GM18907 (cell line): ENCODE results near the gene INMT.
"Not testable (repeated sequence)": the region's sequence is repeated elsewhere in the genome, so short reads cannot be mapped to it uniquely, and the experiment has no call there.

ENCODE experiments used
- ATAC-seq: cut with Tn5 transposase; IDR thresholded peaks from one replicate; pipeline ENCODE4 v1.9.1; 2021; ENCODE audit warnings: mild to moderate bottlenecking, moderate library complexity; ENCODE audit not compliant: unreplicated experiment

The INMT gene

DNA sequence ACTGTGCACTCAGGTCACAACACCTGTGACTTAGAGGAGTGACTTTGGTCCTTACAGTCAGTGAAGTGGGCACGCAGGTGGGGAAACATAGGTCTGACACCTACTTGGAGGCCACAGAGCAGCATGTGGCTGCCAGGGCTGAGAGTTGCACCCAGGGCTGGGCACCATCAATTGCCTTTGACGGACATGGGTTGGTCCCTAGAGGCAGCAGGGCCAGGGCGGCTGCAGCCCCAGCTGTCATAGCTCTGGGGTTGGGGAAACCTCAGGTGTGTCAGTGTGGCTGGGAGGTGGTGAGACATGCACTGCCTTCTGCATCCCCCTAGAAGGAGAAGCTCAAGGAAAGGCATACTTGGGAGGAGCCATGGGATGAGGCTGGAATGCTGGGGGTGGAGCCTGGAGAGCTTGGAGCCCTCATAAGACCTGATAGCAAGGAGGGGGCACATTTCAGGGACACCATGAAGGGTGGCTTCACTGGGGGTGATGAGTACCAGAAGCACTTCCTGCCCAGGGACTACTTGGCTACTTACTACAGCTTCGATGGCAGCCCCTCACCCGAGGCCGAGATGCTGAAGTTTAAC lies at the start of gene INMT:
INMT (plus strand) TSS at position 440 of the 578 bp plus-strand sequence; CDS start at position 456, 16 bp downstream.
- no peak for ATAC-seq

DNA sequence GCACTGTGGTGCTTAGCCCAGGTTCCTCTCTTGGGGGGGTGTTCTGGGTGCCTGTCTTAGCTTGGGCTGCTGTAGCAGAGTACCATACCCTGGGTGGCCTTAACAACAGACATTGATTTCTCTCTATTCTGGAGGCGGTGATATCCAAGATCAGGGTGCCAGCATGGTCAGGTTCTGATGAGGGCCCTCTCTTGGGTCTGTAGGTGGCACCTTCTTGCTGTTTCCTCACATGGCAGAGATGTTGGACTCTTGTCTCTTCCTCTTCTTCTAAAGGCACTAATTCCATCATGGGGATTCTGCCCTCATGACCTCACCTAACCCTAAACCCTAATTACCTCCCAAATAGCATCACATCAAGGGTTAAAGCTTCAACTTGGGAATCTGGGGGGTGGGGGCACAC lies 49.7 kb upstream of the INMT start:
- no peak for ATAC-seq

DNA sequence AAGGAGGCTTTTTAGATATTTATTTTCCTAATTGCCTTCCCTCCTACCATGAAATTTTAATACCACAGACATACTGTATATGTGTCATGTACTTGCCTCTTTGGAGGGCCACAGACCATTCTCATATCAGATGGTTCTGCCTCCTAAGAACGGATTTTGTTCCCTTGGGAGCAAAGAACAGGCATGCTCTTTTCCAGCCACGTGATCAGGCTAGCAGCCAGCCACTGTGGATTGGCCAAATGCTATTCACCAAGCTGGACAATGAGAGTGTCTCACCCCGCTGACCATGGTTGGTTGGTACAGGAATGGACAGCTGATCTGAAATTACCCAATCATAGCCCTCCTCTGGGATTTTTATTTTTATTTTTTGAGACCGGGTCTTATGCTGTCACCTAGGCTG lies 48.2 kb upstream of the INMT start:
- ATAC-seq: no peak

DNA sequence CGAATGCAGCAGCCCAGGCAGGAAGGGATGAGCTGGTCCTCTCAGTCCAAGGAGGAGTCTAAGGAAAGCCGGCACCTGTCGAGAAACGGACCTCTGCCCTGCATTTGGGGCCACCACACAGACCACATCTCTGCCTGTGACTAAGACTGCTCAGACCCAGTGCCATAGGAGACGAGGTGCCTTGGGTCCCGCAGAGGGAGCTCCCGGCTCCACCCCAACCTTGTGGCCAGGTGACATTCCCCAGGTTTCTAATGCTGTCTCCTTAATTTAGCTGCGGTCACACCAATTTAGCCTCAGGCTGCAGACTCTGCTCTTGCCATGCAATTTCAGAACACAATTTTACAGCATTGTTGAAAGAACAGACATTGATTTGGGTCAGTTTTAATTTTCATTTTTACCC lies 46.9 kb upstream of the INMT start:
- ATAC-seq: no peak

DNA sequence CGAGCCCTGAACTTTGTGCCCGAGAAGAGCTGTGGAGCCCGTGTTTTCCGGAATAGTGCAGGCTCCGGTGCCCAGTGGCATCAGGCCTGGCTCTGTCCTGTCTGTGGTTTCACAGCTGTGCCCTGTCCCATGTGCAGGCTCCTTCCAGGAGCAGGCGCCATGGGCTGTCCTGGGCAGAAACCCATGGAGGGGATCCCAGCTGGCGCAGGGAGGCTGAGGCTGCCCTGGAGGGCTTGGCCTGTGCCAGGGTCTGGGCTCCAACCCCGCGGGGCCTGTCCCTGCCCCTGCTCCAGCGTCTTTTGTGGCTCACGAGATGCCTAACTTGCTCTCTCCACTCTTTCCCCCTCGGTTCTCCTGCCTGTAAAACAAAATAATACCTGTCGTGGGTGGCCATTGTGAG lies 46.3 kb upstream of the INMT start:
- no peak for ATAC-seq

DNA sequence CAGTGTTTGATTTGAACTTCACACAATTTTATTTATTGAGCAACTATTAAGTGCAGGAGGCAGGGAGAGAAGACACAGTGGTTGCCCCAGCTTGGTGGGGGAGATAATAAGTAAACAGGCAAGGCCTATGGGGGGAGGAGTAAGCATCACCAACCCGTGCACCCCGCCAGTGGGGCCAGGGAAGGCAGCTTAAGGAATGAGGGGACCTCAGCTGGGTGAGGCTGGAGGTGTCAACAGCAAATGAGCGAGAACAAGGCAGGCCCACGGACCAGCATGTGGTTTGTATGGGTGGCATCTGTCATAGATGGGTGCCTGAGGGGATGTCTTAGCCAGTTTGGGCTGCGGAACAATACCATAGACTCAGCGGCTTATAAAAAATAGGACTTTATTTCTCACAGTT lies 45.6 kb upstream of the INMT start:
- ATAC-seq: no peak

DNA sequence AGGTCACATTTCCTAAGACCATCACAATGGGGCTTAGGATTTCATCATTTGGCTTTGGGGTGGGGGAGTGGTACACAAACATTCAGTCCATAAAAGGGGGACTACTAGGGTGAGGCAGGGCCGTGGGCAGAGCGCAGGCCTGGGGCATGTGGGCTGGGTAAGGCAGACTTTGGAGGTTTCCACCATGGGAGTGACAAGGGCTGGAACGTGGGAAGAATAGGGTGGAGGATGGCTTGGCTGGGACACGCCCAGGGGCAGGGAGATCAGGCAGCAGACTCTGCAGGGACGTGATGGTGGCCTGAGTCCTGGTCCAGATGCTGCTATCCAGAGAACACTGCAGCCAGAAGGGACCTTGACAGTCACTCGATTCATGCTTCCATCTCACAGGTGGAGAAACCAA lies 45.0 kb upstream of the INMT start:
- no peak for ATAC-seq

DNA sequence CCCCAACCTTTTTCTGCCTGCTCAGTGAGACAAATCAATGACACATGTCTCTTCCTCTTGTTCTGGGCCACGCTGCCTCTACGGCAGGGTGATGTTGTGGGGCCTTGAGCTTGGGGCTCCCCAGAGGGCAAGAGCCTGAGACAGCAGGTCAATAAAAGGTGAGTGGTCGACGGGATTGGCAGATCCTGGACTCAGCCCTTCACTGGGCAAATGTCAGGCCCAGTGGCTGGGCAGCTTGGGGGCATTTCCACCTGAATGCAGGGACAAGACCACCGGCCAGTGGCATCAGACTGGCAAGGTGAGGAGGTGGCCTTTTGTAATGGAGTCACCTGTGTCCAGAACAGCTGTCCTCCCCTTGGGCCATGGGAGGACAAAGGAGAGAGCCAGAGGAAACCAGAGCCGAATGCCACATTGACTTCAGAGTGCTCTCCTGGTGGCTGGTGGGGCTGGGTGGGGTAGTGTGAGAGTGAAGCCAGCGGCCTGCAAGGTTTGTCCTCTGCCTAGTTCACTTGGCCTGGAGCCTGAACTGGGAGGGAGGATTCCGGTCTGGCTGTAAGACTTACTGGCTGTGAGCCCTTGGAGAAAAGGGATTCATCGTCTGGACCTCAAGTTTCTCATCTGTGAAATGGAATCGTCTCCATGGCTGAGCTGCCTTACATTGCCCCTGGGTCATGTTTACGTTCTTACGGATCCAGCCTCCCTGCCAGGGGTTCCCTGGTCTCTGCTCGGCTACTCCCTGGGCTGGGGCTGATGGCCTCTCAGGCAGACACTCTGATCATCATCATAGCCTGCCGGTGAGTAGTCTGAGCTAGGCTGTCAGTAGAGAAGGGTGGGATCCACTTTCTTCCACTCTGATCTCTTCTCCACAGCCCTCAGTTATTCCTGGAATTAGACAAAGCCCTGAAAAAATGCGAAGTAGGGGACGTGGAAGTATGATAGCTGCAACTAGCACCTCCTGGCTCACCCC lies 44.3 kb upstream of the INMT start:
- no peak for ATAC-seq

DNA sequence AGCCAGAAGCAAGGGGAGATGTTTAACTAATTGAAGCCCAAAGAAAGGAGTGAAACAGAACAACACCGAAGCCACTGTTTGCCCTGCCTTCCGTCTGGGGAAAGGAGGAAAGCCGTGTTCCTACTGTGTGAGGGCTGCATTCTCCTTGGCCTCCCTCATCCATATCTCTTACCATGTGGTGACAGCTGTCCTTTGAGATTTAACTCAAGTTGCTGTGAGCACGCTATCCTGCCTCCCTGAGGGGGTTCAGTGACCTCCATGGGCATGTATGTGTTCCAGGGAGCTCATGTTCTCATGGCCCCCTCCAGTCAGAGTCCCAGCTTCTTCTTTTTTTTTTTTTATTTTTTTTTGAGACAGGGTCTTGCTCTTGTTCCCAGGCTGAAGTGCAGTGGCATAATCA lies 43.5 kb upstream of the INMT start:
- no peak for ATAC-seq

DNA sequence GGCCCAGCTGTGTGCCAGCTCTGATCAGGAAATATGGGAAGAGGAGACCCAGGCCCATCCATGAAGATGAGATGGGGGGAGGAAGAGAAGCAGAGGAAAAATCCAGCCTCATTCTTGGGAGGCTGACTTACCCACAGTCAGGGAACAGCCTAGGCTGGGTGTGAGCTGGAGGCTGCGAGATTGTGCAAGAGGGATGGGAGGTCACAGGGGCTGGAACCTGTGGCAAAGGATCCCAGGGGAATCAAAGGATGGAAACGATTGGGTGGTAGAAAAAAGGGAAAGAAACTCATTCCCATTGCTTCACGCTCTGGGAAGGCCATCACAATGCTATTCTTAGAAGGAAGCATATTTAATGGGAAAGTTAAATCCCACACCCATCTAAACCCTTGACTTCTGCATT lies 43.0 kb upstream of the INMT start:
- no peak for ATAC-seq

DNA sequence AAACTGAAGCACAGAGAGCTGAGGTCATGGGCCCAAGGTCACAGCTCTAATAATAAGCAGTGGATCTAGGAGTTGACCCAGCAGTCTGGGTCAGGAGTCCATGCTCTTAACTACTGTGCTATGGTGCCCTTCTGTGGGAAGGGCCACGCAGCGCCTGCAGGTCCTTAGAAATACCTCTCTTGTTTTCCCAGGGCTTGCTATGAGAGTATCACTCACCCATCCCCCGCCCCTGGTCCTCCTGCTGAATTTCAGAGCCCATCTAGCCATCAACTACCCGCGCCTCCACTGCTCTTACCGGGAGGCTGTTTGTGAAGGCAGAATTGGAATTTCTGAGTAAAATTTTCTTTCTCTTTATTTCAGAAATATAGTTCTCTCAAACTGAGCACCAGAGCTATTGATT lies 42.4 kb upstream of the INMT start:
- ATAC-seq: no peak

DNA sequence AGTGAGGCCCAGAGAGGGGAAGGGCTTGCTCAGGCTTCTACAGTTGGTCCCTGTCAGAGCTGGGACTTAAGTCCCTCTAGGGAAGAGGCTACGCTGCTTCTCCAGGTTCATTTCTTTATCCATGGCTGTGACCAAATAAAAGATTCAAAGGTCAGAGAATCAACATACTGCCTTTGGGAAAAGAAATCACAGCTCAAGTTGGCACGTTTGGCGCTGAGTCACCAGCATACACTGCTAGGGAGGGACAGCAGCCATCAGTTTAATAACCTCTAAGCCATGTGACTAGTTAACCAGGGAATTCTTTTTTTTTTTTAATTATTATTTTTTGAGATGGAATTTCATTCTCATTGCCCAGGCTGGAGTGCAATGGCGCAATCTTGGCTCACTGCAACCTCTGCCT lies 41.3 kb upstream of the INMT start:
- no peak for ATAC-seq

DNA sequence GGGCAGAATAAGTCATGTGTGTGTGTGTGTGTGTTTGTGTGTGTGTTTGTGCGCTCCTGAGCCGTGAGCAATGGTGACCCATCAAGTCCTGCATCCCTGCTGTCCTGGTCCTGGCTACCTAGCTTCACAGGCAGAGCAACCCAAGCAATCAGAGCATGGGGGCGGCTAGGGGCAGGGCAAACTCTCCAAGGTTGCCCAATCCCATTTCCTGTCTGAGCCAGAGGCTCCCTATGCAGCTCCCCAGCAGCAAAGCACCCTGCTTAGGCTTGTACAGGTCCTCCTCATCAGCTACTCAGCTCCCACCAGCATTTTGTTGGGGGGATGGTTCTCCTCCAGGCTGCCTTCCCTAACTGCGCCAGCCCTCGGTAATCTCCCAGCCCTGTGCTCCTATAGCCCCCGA lies 38.5 kb upstream of the INMT start:
- ATAC-seq: no peak

DNA sequence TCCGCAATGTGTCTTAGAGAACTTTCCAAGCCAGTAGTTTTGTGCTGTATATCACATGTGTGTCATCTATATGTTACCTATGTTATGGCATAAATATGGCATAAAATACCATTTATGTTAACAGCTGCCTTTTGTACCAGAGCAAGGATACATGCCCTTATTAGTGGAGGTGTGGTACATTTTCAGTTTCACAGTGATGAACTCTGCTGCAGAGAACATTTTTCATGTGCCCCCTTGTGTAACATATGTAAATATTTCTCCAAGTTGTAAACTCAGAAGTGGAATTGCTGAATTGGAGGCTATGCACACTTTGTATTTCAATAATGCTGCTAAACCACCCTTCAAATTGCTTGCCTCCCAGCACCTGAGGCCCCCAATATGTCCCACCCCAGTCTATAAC lies 37.8 kb upstream of the INMT start:
- ATAC-seq: no peak

DNA sequence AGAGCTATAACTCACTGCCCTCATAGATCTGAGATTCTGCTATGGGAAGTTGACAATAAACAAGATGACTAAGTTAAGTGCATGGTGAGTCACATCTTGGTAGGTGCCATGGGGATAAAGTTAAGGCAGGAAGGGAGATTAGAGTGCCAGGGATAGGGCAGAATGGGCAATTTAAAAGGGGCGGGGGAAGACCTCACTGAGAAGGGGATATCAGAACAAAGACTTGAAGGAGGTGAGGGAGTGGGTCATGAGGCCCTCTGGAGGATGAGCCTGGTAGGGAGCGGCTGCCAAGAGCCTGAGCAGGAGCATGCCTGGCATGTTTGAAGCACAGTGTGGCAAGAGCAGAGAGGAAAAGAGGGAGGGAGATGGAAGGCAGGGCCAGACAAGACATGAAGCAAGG lies 34.8 kb upstream of the INMT start:
- no peak for ATAC-seq

DNA sequence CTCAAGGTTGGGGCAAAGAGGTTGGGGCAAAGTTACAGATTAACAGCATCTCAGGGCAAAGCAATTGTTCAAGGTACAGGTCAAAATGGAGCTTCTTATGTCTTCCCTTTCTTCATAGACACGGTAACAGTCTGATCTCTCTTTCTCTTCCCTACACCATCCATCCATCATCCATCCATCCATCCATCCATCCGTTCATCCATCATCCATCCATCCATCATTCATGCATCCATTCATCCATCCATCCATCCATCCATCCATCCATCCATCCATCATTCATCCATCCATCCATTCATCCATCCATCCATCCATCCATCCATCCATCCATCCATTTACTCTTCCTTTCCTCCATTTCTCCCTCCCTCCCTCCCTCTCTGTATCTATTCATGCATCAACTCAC lies 32.5 kb upstream of the INMT start:
- not testable (repeated sequence) for ATAC-seq

DNA sequence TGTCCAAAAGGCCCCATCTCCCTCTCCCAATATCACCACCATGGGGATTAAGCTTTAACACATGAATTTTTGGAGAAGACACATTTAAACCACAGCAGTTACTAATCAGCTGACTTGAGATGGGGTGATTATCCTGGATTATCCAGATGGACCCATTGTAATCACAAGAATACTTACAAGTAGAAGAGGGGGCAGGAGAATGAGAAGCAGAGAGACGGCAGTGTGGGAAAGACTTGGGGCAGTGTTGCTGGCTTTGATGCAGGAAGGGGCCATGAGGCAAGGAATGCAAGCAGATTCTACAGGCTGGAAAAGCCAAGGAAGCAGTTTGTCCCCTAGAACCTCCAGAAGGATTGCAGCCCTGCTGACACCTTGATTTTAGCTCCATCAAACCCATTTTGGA lies 30.7 kb upstream of the INMT start:
- ATAC-seq: no peak

DNA sequence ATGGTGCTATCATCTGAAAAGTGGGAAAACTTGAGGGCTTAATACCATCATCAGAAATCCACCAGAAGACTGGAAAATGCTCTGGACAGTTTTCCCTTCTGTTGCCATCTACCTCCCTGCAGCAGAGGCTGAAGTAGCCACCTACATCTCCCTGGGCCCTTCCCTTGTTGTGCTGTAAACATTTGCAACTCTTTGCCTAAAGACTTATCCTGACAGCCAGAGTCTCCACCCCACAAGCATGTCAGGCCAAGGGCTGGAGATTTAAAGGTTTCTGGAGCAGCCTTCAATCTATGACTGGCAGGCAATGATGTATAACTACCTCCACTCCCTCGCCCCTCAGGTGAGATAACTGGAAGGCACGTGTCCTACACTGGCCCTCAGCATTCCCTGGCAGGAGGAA lies 29.7 kb upstream of the INMT start:
- ATAC-seq: no peak

DNA sequence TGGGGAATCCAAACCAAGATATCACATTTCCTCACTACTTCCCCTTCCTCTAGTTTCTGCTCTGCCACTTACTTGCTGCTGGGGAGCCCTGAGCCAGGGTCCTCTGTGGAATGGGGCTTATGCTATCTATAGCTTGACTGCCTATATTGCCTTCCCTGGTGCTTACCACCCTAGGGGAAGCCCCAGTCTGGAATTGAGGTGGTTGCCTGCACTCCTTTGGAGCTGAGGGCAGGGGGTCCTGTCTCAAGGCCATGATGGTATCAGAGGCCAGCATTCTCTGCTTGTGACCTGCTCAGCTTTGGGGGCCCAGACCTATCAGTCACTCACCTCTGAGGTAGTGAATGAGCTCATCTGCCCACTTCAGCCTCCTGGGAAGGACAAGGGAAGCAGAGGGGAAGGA lies 29.3 kb upstream of the INMT start:
- ATAC-seq: no peak

DNA sequence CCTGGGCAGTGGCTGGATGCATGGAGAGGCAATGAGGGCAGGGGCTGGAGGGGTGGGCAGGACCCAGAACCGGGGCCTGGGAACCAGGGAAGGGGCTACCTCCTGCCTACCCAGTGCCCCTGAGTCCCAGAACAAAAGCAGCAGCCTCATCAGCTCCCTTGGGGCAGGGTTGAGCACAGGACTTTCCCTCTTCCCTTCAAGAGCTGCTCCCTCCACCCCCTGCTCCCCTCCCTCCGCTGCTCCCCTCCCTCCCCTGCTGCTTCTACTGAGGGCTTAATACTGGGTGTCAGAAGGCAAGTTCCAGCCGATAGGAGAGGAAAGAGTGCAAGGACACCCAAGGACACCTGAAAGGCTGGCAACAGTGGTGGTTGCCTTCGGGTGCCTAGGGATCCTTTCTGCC lies 28.2 kb upstream of the INMT start:
- no peak for ATAC-seq

DNA sequence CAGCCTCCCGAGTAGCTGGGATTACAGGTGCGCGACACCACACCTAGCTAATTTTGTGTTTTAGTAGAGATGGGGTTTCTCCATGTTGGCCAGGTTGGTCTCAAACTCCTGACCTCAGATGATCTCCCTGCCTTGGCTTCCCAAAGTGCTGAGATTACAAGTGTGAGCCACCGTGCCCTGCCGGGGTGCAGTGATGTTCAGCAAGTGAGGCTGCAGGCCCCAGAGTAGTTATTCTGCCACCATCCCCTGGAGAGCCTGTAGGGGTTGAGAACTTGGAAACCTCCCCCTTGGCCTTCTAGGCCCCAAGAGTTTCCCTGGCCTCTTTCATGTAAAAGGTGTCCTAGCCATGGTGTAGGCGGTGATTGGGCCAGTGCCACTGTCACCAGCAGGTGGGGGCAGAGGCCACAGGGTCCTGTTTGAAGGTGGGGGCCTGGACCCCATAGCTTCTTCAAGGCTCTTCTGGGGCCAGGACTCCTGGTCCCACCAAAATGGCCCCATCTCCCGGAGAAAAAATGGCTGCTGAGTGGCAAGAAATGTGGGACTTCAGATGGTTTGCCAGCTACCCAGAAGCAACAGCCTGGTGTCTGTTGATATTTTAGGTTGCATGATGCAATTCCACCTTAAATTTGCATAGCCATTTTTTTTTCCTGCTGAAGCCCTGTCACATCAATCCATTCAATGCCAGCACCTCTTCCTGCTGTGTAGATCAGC lies 25.5 kb upstream of the INMT start:
- ATAC-seq: no peak
